Keratinocyte (primary cell): ENCODE measurements around the gene KDELR1. TPM values are rescaled to one million over a fixed set of nuclear protein-coding genes. Genes with fewer than 3 reads are reported as not detected.
A peak's percentile ranks its signal among the peaks of the same experiment; 100 is the strongest.

Experiments used
- DNase-seq: peaks from one replicate; pipeline ENCODE4 v3.0.0-alpha.2; 2011; ENCODE audit warnings: low read depth, missing footprints, low spot score
- FAIRE-seq: peaks from 2 replicates; lab custom pipeline; 2011; peaks lifted over from hg19 to GRCh38; lab: Jason Lieb, UNC
- H2AFZ ChIP-seq: 2 replicates; pipeline ENCODE4 v1.6.0; 2012; ENCODE audit warnings: low read length, control low read depth, inconsistent platforms; ENCODE audit not compliant: control insufficient read depth
- H3K27ac ChIP-seq: 2 replicates; pipeline ENCODE4 v1.5.1; 2011; ENCODE audit warnings: low read length; ENCODE audit not compliant: control insufficient read depth, insufficient read depth
- H3K27me3 ChIP-seq: 3 replicates; pipeline ENCODE4 v1.6.0; 2011; ENCODE audit warnings: low read length; ENCODE audit not compliant: control insufficient read depth, insufficient read depth; ENCODE audit errors: extremely low read depth
- H3K36me3 ChIP-seq, 2 experiments: 2 replicates in 1 of 2; 3 replicates in 1 of 2; pipeline ENCODE4 v1.5.1; 2011; ENCODE audit warnings: low read length in 2 of 2, mild to moderate bottlenecking in 1 of 2; ENCODE audit not compliant: control insufficient read depth in 2 of 2, insufficient read depth in 2 of 2; ENCODE audit errors: extremely low read depth in 1 of 2
- H3K4me1 ChIP-seq: 3 replicates; pipeline ENCODE4 v1.5.1; 2011; ENCODE audit warnings: low read length; ENCODE audit not compliant: control insufficient read depth, insufficient read depth; ENCODE audit errors: extremely low read depth
- H3K4me2 ChIP-seq: 3 replicates; pipeline ENCODE4 v1.6.0; 2011; ENCODE audit warnings: low read depth, low read length; ENCODE audit not compliant: control insufficient read depth, insufficient read depth; ENCODE audit errors: extremely low read depth
- H3K4me3 ChIP-seq, 3 experiments: fragments of 200-600 bp in 1 of 3; sonication (generic) in 1 of 3; 2 replicates in 2 of 3; 3 replicates in 1 of 3; pipeline ENCODE4 v1.5.1; 2011 to 2016; ENCODE audit warnings: low read length in 3 of 3, mild to moderate bottlenecking in 3 of 3, control low read depth in 2 of 3, inconsistent platforms in 1 of 3, low read depth in 1 of 3, mixed read lengths in 1 of 3, mixed run types in 1 of 3, moderate library complexity in 1 of 3; ENCODE audit not compliant: control insufficient read depth in 2 of 3, insufficient read depth in 2 of 3; ENCODE audit errors: extremely low read depth in 1 of 3
- H3K79me2 ChIP-seq: 2 replicates; pipeline ENCODE4 v1.6.0; 2012; ENCODE audit warnings: low read length; ENCODE audit not compliant: control insufficient read depth, insufficient read depth
- H3K9ac ChIP-seq: 3 replicates; pipeline ENCODE4 v1.6.0; 2011; ENCODE audit warnings: low read length; ENCODE audit not compliant: control insufficient read depth, insufficient read depth; ENCODE audit errors: extremely low read depth
- H3K9me1 ChIP-seq: 3 replicates; pipeline ENCODE4 v1.6.0; 2011; ENCODE audit warnings: low read length; ENCODE audit not compliant: control insufficient read depth, insufficient read depth; ENCODE audit errors: extremely low read depth
- H3K9me3 ChIP-seq: 2 replicates; pipeline ENCODE4 v1.5.1; 2012; ENCODE audit warnings: low read depth, low read length; ENCODE audit not compliant: control insufficient read depth
- H4K20me1 ChIP-seq: 3 replicates; pipeline ENCODE4 v1.6.0; 2011; ENCODE audit warnings: low read length; ENCODE audit not compliant: control insufficient read depth, insufficient read depth; ENCODE audit errors: extremely low read depth
- EZH2 ChIP-seq: IDR thresholded peaks from one replicate; pipeline ENCODE4 v1.6.1; 2012; ENCODE audit warnings: inconsistent platforms, mild to moderate bottlenecking, low read length, moderate library complexity
- dilution Hi-C: fragments of 300-500 bp; cut with MboI; formaldehyde crosslinking; loops from one replicate; pipeline ENCODE4 v1.7.0; 2020; ENCODE audit warnings: low sequenced_read_pairs; ENCODE audit not compliant: extremely low pct_ligation_motif_present
- polyA plus RNA-seq, 5 experiments: library from polyadenylated mRNA; depleted of rRNA in 3 of 5; stranded (reverse) in 3 of 5; stranded (forward) in 1 of 5; unstranded in 1 of 5; fragments of >200 nt; gene quantifications; 1 replicate in 1 of 5; 2 replicates in 3 of 5; 3 replicates in 1 of 5; pipeline versions ENCODE4 v1.2.1 to v1.2.3, GENCODE V29; 2011 to 2012; ENCODE audit warnings: missing spikeins in 2 of 5, low read depth in 1 of 5, low replicate concordance in 1 of 5
- TF ChIP-seq, protein P1 (sequence below), 3 experiments: IDR thresholded peaks in 1 of 3; conservative IDR thresholded peaks in 1 of 3; optimal IDR thresholded peaks in 1 of 3; 2 replicates in 2 of 3; 3 replicates in 1 of 3; pipeline versions ENCODE3 to v1.5.1; 2011; ENCODE audit warnings: low read length in 3 of 3, mild to moderate bottlenecking in 3 of 3, moderate library complexity in 2 of 3, control low read depth in 1 of 3, inconsistent platforms in 1 of 3; ENCODE audit not compliant: insufficient read depth in 2 of 3; ENCODE audit errors: extremely low read depth in 1 of 3

The KDELR1 gene
- polyA plus RNA-seq, 1 donor (not counting 4 experiments of a cell fraction or from before 2014, with no cell fraction given), result 105 TPM

DNA sequence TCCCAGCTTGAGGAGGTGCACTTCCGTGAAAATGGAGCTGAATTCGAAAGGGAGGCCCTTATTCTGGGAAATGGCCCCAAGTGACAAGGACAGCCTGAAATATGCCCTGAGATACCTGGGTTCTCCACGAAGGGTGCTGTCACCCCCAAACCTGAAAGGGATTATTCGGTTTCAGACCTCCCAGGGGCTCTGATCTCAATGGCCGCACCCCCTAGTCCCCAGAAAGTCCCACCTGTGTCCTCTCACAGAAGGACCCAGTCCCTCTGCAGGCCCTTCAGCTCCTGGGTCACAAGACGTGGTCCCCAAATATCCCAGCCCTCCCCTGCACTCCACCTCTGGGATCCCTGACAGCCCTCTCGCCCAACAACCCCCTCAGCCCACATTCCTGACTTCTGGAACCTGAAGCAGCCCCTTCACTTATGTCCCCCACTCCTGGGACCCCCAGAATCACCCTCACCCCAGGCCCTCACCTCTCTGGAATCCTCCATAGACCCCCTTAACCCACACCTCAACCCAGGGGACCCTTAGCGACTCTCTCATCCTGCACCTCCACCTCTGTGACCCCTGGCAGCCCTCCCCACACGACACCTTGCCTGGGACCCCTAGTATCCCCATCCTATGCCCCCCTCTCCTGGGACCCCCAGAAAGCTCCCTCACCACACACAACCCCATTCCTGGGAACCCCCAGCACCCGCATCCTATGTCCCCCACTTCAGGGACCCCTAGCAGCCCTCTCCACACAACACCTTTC, 26.6 kb downstream of the KDELR1 start:
- Histone ChIP-seq H3K9me3 (no peaks in the 10 kb centered on the region), H3K9me1 (no peaks in the 10 kb centered on the region), H3K79me2 (no peaks in the 10 kb centered on the region), H3K27me3 (no peaks in the 10 kb centered on the region), H3K4me3 (peak overlapping the region in 2 of 3 experiments; percentile 2 to 37), H3K36me3 (peaks cover 0 to 3% of the 10 kb centered on the region in 2 experiments), H3K4me2 (peak overlapping the region; percentile 54), H3K9ac (peak overlapping the region; percentile 28), H2AFZ (peak overlapping the region; percentile 4), H3K4me1 (peaks cover 9% of the 10 kb centered on the region), H3K27ac (peak overlapping the region; percentile 50), H4K20me1 (no peaks in the 10 kb centered on the region)
- FAIRE-seq, result peak; percentile 48
- dilution Hi-C loops, result no loop called here
- no peak for TF ChIP-seq EZH2
- TF ChIP-seq, protein P1, sequence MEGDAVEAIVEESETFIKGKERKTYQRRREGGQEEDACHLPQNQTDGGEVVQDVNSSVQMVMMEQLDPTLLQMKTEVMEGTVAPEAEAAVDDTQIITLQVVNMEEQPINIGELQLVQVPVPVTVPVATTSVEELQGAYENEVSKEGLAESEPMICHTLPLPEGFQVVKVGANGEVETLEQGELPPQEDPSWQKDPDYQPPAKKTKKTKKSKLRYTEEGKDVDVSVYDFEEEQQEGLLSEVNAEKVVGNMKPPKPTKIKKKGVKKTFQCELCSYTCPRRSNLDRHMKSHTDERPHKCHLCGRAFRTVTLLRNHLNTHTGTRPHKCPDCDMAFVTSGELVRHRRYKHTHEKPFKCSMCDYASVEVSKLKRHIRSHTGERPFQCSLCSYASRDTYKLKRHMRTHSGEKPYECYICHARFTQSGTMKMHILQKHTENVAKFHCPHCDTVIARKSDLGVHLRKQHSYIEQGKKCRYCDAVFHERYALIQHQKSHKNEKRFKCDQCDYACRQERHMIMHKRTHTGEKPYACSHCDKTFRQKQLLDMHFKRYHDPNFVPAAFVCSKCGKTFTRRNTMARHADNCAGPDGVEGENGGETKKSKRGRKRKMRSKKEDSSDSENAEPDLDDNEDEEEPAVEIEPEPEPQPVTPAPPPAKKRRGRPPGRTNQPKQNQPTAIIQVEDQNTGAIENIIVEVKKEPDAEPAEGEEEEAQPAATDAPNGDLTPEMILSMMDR (optimal IDR thresholded peaks at IDR 0.05 in 1 of 3, IDR thresholded peaks at IDR 0.05 in 1 of 3, conservative IDR thresholded peaks at IDR 0.05 in 1 of 3; ENCODE audit: extremely low read depth in 1 of 3, insufficient read depth in 2 of 3, low read length in 3 of 3), result no peak
- DNase-seq, result no peak

DNA sequence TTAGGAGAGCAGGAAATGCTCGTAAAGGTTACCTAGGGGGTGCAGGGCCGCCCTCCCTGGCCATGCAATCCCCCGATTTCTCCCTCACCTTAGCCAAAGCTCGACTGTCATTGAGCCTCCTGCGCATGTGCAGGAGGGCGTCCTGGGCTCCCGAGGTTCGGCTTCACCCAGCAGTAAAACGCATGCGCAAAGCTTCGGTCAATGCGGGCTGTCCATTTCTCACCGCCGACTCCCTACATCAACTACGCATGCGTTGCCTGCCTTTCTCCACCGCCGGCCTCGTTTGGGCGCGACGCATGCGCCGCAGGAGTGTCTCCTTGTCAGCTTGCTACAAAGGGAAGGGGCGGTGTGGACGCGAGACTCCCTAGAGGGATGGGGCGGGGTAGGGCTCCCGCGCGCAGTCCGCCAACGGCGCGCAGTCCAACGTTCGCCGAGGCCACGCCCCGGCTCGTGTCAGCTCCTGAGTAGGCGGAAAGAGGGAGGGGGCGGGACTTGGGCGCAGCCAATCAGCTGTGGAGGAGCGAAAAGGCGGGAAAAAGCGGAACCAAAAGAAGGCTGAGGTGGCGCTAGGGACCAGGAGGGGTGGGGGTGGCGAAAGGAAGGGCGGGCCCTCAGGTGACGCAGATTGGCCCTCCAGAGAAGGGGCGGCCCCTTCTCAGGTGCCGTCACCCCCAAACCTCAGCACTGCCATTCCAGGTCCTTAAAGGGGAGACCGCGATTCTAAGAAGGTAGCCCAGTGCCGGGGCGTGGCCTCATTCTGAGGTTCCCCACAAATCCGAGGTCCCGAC, 27.3 kb downstream of the KDELR1 start, which contains the start of the genes SYNGR4 and TMEM143:
SYNGR4 (plus strand) TSS at position 558 of the 788 bp plus-strand sequence. CDS start 1,476 bp downstream, outside the sequence.
TMEM143 (minus strand) TSS at position 131 of the 788 bp plus-strand sequence; CDS start at position 111, 20 bp downstream.
- dilution Hi-C loops, result no loop called here
- Histone ChIP-seq H3K79me2 (no peaks in the 10 kb centered on the region), H3K9me1 (no peaks in the 10 kb centered on the region), H3K27me3 (no peaks in the 10 kb centered on the region), H3K9me3 (no peaks in the 10 kb centered on the region), H3K36me3 (peaks cover 0 to 3% of the 10 kb centered on the region in 2 experiments), H2AFZ (peak within 1 kb of the TSS; percentile 94), H3K27ac (peak within 1 kb of the TSS; percentile 93), H3K4me2 (peak within 1 kb of the TSS; percentile 100), H3K4me3 (peak within 1 kb of the TSS; percentile 37 to 87 (median 70)), H3K4me1 (peaks cover 9% of the 10 kb centered on the region), H3K9ac (peak within 1 kb of the TSS; percentile 93), H4K20me1 (no peaks in the 10 kb centered on the region)
- TF ChIP-seq, protein P1 (optimal IDR thresholded peaks at IDR 0.05 in 1 of 3, IDR thresholded peaks at IDR 0.05 in 1 of 3, conservative IDR thresholded peaks at IDR 0.05 in 1 of 3; ENCODE audit: extremely low read depth in 1 of 3, insufficient read depth in 2 of 3, low read length in 3 of 3), result no peak
- TF ChIP-seq EZH2, result no peak
- FAIRE-seq, result peak; percentile 81
- DNase-seq, result peak; percentile 99
